Liver (tissue), 9 donors: ENCODE data around the gene SMOC1. TPM values are rescaled to one million over a fixed set of nuclear protein-coding genes. Genes with fewer than 3 reads are reported as not detected.

ENCODE experiments used
- DNase-seq: peaks from one replicate; pipeline ENCODE4 v3.0.0-alpha.2; 2017; ENCODE audit warnings: low spot score
- H3K27ac ChIP-seq, 2 donors: one replicate each; pipeline ENCODE4 v1.7.0; 2013; ENCODE audit warnings: inconsistent platforms in 2 of 2, low read length in 2 of 2, control low read depth in 1 of 2, low read depth in 1 of 2, mild to moderate bottlenecking in 1 of 2
- H3K27me3 ChIP-seq, 4 donors: one replicate each; pipeline versions ENCODE4 v1.6.1 to v1.7.0; 2013; ENCODE audit warnings: low read length in 3 of 4, inconsistent platforms in 1 of 4, mild to moderate bottlenecking in 1 of 4, moderate library complexity in 1 of 4; ENCODE audit not compliant: control insufficient read depth in 4 of 4, insufficient read depth in 4 of 4
- H3K36me3 ChIP-seq, 4 donors: one replicate each; pipeline versions ENCODE4 v1.6.1 to v1.7.0; 2013; ENCODE audit warnings: low read length in 3 of 4, mild to moderate bottlenecking in 3 of 4, low read depth in 1 of 4, moderate library complexity in 1 of 4; ENCODE audit not compliant: control insufficient read depth in 4 of 4, insufficient read depth in 3 of 4
- H3K4me1 ChIP-seq, 4 donors: one replicate each; pipeline versions ENCODE4 v1.6.1 to v1.7.0; 2013; ENCODE audit warnings: low read length in 3 of 4, mild to moderate bottlenecking in 3 of 4, moderate library complexity in 1 of 4; ENCODE audit not compliant: control insufficient read depth in 4 of 4, insufficient read depth in 4 of 4
- H3K4me3 ChIP-seq, 3 donors: one replicate each; pipeline versions ENCODE4 v1.6.1 to v1.7.0; 2013; ENCODE audit warnings: low read length in 3 of 3, control low read depth in 1 of 3, low read depth in 1 of 3, mild to moderate bottlenecking in 1 of 3
- H3K9ac ChIP-seq, 2 donors: one replicate each; pipeline ENCODE4 v1.7.0; 2013; ENCODE audit warnings: low read length in 2 of 2, mild to moderate bottlenecking in 2 of 2, moderate library complexity in 2 of 2, control low read depth in 1 of 2, low read depth in 1 of 2
- H3K9me3 ChIP-seq, 4 donors: one replicate each; pipeline versions ENCODE4 v1.6.1 to v1.7.0; 2013; ENCODE audit warnings: low read length in 3 of 4; ENCODE audit not compliant: control insufficient read depth in 4 of 4
- ATF3 ChIP-seq: IDR thresholded peaks from 2 replicates; pipeline ENCODE4 v1.6.1; 2016; ENCODE audit warnings: antibody characterized with exemption
- CTCF ChIP-seq: fragments of 150-350 bp; IDR thresholded peaks from 2 replicates; pipeline ENCODE4 v1.5.1; 2017; ENCODE audit warnings: improper control_type of control experiment, low read depth, low read length; ENCODE audit not compliant: missing input control
- EGR1 ChIP-seq, 2 donors: IDR thresholded peaks; 2 replicates each; pipeline ENCODE4 v1.6.1; 2016 to 2018; ENCODE audit warnings: antibody characterized with exemption in 2 of 2, low read depth in 2 of 2
- FOXA1 ChIP-seq: IDR thresholded peaks from 2 replicates; pipeline ENCODE4 v1.6.1; 2016; ENCODE audit warnings: antibody characterized with exemption
- FOXA2 ChIP-seq: IDR thresholded peaks from 2 replicates; pipeline ENCODE4 v1.6.1; 2016; ENCODE audit warnings: antibody characterized with exemption
- GABPA ChIP-seq, 2 donors: IDR thresholded peaks in 1 of 2; conservative IDR thresholded peaks in 1 of 2; 2 replicates each; pipeline ENCODE4 v1.6.1; 2016; ENCODE audit warnings: antibody characterized with exemption in 2 of 2, mild to moderate bottlenecking in 1 of 2, moderate library complexity in 1 of 2
- HNF4A ChIP-seq, 2 donors: conservative IDR thresholded peaks; 2 replicates each; pipeline ENCODE4 v1.6.1; 2016; ENCODE audit warnings: antibody characterized with exemption in 2 of 2, mild to moderate bottlenecking in 2 of 2
- HNF4G ChIP-seq: IDR thresholded peaks from 2 replicates; pipeline ENCODE4 v1.6.1; 2016; ENCODE audit warnings: antibody characterized with exemption
- JUND ChIP-seq, 2 donors: IDR thresholded peaks; 2 replicates each; pipeline ENCODE4 v1.6.1; 2016; ENCODE audit warnings: antibody characterized with exemption in 2 of 2
- MAX ChIP-seq: IDR thresholded peaks from 2 replicates; pipeline ENCODE4 v1.6.1; 2016; ENCODE audit warnings: antibody characterized with exemption
- NR2F2 ChIP-seq: IDR thresholded peaks from 2 replicates; pipeline ENCODE4 v1.6.1; 2016; ENCODE audit warnings: antibody characterized with exemption
- RAD21 ChIP-seq, 2 donors: IDR thresholded peaks; 2 replicates each; pipeline ENCODE4 v1.6.1; 2016; ENCODE audit warnings: antibody characterized with exemption in 2 of 2, mild to moderate bottlenecking in 2 of 2
- REST ChIP-seq: IDR thresholded peaks from 2 replicates; pipeline ENCODE4 v1.6.1; 2016; ENCODE audit warnings: antibody characterized with exemption, mild to moderate bottlenecking
- RXRA ChIP-seq, 2 donors: IDR thresholded peaks; 2 replicates each; pipeline ENCODE4 v1.6.1; 2017 to 2018; ENCODE audit warnings: antibody characterized with exemption in 2 of 2, mild to moderate bottlenecking in 1 of 2
- SP1 ChIP-seq: IDR thresholded peaks from 2 replicates; pipeline ENCODE4 v1.6.1; 2018; ENCODE audit warnings: antibody characterized with exemption, mild to moderate bottlenecking
- TAF1 ChIP-seq: conservative IDR thresholded peaks from 2 replicates; pipeline ENCODE4 v1.6.1; 2016; ENCODE audit warnings: antibody characterized with exemption, mild to moderate bottlenecking
- YY1 ChIP-seq: IDR thresholded peaks from 2 replicates; pipeline ENCODE4 v1.6.1; 2016; ENCODE audit warnings: antibody characterized with exemption, mild to moderate bottlenecking
- ZBTB33 ChIP-seq: IDR thresholded peaks from 2 replicates; pipeline ENCODE4 v1.6.1; 2016; ENCODE audit warnings: antibody characterized with exemption
- WGBS: extraction: QIAGEN DNeasy Blood & Tissue Kit; methylation state at CpG from one replicate; pipeline ENCODE4 v1.1.7; 2013; 5-methylcytosine and 5-hydroxymethylcytosine counted together
- polyA plus RNA-seq, 2 donors: library from polyadenylated mRNA; stranded (reverse) in 1 of 2; unstranded in 1 of 2; fragments of 200-250 nt in 1 of 2; fragments of >200 nt in 1 of 2; fragmentation: Nextera tagmentation in 1 of 2; extraction: Ambion mirVana in 1 of 2; gene quantifications; one replicate each; pipeline versions ENCODE4 v1.2.1 to v1.2.3, GENCODE V29; 2013 to 2015
- total RNA-seq, 2 donors: library from RNA; depleted of rRNA; stranded (reverse); fragments of >200 nt; gene quantifications; one replicate each; pipeline ENCODE4 v1.2.3, GENCODE V29; 2014
- donor health status: healthy.
- donor health status: healthy.
- donor health status: healthy.
- donor health status: healthy.
- donor health status: healthy.

The SMOC1 gene
- total and polyA plus RNA-seq, 4 donors = 11.2 to 43.7 (median 27.4) TPM

GRCh38 chr14:69873877-69874780 is 5.1 kb upstream of the SMOC1 start:
- Histone ChIP-seq H3K4me3 (no peak overlapping the region), H3K36me3 (no peaks in the 10 kb centered on the region), H3K27me3 (no peaks in the 10 kb centered on the region), H3K9me3 (peaks cover 0 to 3% (median 0%) of the 10 kb centered on the region in 4 donors), H3K27ac (no peak overlapping the region), H3K9ac (no peak overlapping the region), H3K4me1 (peaks cover 9 to 32% (median 29%) of the 10 kb centered on the region in 4 donors)
- TF ChIP-seq GABPA (IDR thresholded peaks at IDR 0.05 in 1 of 2, conservative IDR thresholded peaks at IDR 0.05 in 1 of 2) (no peak), JUND (IDR thresholded peaks at IDR 0.05) (no peak), HNF4A (conservative IDR thresholded peaks at IDR 0.05) (no peak), ATF3 (no peak), MAX (no peak), CTCF (no peak), ZBTB33 (no peak), REST (no peak), HNF4G (no peak), YY1 (no peak), NR2F2 (no peak), FOXA1 (no peak), TAF1 (no peak), FOXA2 (no peak), RXRA (IDR thresholded peaks at IDR 0.05) (no peak), EGR1 (IDR thresholded peaks at IDR 0.05; ENCODE audit: low read depth in 2 of 2) (no peak), RAD21 (IDR thresholded peaks at IDR 0.05) (no peak), SP1 (no peak)
- DNase-seq = no peak
- 90% methylated on average over 5 of the region's 5 CpGs for WGBS
